Measurements from ENCODE around the gene EFCAB11.
"Not testable (repeated sequence)": the region's sequence is repeated elsewhere in the genome, so short reads cannot be mapped to it uniquely, and the experiment has no call there.

Gene EFCAB11

DNA sequence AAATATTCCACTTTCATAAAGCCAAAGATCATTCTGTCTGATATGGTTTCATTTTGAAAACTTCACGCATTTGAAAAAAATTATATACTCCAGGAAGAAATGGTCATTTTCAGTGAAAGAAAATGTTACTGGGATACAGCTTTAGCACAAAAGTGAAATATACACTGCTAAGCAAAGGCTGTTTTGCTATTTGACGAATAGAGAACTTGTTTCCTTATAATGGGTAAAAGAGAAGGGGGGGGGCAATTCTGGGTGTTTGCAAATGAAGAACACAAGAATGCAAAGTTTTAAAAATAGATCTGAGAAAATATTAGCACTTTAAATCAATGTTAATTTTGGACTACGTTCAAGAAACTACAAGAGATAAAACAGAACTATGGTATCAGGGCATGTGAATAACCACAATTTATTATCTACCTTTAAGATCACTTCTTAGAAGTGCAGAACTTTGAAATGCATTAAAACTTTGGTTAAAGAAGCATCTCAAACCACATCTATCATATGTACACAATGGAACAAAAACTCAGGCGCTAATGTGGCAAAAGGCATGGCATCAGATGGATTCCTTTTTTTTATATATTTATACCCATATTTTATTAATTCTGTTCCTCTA lies 51.1 kb downstream of the EFCAB11 start:
- peak overlapping the region; percentile 63 for H3K27ac ChIP-seq
- TF ChIP-seq, protein P1, sequence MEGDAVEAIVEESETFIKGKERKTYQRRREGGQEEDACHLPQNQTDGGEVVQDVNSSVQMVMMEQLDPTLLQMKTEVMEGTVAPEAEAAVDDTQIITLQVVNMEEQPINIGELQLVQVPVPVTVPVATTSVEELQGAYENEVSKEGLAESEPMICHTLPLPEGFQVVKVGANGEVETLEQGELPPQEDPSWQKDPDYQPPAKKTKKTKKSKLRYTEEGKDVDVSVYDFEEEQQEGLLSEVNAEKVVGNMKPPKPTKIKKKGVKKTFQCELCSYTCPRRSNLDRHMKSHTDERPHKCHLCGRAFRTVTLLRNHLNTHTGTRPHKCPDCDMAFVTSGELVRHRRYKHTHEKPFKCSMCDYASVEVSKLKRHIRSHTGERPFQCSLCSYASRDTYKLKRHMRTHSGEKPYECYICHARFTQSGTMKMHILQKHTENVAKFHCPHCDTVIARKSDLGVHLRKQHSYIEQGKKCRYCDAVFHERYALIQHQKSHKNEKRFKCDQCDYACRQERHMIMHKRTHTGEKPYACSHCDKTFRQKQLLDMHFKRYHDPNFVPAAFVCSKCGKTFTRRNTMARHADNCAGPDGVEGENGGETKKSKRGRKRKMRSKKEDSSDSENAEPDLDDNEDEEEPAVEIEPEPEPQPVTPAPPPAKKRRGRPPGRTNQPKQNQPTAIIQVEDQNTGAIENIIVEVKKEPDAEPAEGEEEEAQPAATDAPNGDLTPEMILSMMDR (IDR thresholded peaks at IDR 0.05) = no peak
- TF ChIP-seq ZFX (IDR thresholded peaks at IDR 0.05; ENCODE audit: borderline replicate concordance) = no peak

GRCh38 chr14:89902881-89903280 lies 51.6 kb downstream of the EFCAB11 start:
- peak overlapping the region; percentile 63 for H3K27ac ChIP-seq

DNA sequence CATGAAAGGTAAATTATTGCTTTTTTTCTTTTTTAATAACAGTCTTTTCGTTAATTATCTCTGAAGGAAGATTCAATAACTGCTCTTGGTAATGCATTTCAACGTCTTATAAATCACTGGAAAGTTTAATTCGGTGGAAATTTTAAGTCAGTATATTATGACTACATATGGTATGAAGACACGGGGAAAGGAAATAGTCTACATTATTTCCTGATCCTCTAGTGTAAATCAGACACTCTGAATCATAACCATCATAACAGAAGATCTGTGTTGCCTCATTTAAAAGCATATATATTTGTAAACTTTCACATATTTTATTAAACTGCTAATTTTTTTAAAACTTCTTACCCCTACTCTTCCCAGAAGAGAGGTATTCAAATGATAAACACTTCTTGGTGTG lies 53.7 kb downstream of the EFCAB11 start:
- TF ChIP-seq ZFX (IDR thresholded peaks at IDR 0.05; ENCODE audit: borderline replicate concordance) = no peak
- TF ChIP-seq, protein P1 (IDR thresholded peaks at IDR 0.05) = no peak
- H3K27ac ChIP-seq = no peak overlapping the region

More at GRCh38 chr14:89902881-89903280, 51.6 kb downstream of the EFCAB11 start:
- TF ChIP-seq, protein P1 (IDR thresholded peaks at IDR 0.05) = no peak
- TF ChIP-seq ZFX (IDR thresholded peaks at IDR 0.05; ENCODE audit: borderline replicate concordance) = no peak

DNA sequence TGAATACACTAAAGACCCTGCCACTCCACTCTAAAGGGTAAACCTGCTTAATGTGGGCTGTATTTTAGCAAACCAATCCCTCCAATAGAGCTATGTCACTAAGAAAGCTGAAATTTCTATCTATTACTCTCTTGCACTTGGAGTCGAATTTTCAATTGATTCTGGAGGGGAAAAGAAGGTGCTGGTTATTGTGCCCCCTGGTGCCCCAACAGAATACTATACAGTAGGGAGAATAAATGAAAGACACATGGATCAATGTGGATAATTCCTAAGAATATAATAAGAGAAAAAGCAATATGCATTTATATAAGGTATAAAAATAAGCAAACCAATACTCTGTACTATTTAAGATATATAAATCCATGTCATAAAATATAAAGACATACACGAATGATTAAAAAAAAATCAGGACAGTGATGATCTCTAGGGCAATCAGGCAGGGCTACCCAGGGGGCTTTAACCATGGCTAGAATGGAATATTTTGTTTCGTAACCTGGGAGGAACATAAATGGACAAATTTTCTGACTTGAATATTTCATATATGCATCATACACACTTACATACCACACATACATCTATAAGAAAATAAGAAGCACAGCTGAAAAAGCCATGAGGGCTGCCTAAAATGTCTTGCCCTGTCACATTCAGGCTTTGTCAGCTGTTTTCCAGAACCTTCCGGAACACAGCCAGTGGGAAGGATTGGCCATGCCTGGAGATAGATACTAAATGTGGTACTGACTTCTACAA lies 54.4 kb downstream of the EFCAB11 start:
- H3K27ac ChIP-seq = no peak overlapping the region
- no peak for TF ChIP-seq ZFX (IDR thresholded peaks at IDR 0.05; ENCODE audit: borderline replicate concordance)
- TF ChIP-seq, protein P1 (IDR thresholded peaks at IDR 0.05) = peak; percentile 45

DNA sequence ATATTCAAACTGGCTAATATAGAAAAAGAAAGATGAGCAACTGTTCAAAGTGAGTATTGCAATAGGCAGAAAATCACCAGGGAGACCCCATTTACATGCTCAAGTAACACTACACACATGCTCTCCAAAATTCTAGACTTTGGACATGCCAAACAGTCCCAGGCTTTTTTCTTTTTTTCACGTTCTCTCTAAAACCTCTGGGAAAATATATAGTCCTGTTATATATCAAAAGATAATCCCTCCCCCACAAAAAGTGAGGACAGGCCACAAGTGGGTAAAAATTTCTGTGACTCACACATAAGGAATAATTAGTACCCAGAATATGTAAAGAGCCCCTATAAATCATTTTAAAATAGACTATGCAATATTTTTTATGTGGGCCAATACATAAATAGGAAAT lies 55.2 kb downstream of the EFCAB11 start:
- TF ChIP-seq ZFX (IDR thresholded peaks at IDR 0.05; ENCODE audit: borderline replicate concordance) = no peak
- TF ChIP-seq, protein P1 (IDR thresholded peaks at IDR 0.05) = no peak
- no peak overlapping the region for H3K27ac ChIP-seq

DNA sequence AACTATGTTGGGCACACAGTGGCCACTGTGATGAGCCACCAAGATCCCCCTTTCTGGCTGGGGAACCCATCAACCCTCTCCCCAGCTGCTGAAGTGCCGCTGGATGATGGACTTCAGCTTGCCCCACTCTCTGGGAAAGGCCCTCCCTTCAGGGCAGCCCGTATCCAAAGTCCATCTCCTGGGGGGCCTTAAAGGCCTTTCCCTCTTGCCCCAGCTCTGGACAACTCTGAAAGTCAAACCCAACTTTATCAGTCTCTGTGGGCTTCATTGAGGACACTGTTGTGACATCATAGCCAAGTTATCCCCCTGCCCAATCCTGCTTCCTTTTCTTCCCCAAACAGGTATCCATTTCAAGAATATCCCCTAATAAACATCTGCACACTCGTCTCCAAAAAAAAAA lies 61.1 kb downstream of the EFCAB11 start:
- not testable (repeated sequence) for H3K27ac ChIP-seq

GRCh38 chr14:89892953-89893352 lies 61.6 kb downstream of the EFCAB11 start:
- H3K27ac ChIP-seq = no peak overlapping the region
- TF ChIP-seq ZFX (IDR thresholded peaks at IDR 0.05; ENCODE audit: borderline replicate concordance) = no peak
- TF ChIP-seq, protein P1 (IDR thresholded peaks at IDR 0.05) = no peak

- not testable (repeated sequence) for H3K27ac ChIP-seq
Measured at GRCh38 chr14:89891721-89892120, 62.8 kb downstream of the EFCAB11 start.
